ENCODE data around the gene TNFAIP1.

GRCh38 chr17:28334171-28334570, 1.4 kb upstream of the TNFAIP1 start:
- TF ChIP-seq CTCF (IDR thresholded peaks at IDR 0.05 in 4 of 5, conservative IDR thresholded peaks at IDR 0.05 in 1 of 5) (no peak), POLR2A (IDR thresholded peaks at IDR 0.05) (no peak)
